Brain pericyte (primary cell): Measurements from ENCODE around the gene PPP1R13B.

Source experiments
- DNase-seq: peaks from one replicate; pipeline ENCODE4 v3.0.0-alpha.2; 2012; ENCODE audit warnings: low read depth, low spot score

The PPP1R13B gene

DNA sequence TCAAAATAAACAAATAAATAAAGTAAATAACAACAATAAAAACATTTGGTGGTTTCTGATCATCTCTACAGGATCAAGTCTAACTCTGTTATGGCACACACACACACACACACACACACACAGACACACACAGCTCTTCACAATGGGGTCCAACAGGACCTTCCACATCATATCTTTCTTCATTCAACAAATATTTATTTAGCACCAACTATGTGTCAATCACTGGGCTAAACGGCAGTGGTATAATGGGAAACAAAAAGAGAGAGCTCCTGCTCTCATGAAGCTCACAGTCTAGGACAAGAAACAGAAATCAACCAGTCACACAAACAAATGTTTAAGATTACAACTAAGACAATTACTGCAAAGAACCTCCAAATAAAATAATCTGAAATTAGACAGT lies 9.3 kb downstream of the PPP1R13B start:
- DNase-seq: no peak

DNA sequence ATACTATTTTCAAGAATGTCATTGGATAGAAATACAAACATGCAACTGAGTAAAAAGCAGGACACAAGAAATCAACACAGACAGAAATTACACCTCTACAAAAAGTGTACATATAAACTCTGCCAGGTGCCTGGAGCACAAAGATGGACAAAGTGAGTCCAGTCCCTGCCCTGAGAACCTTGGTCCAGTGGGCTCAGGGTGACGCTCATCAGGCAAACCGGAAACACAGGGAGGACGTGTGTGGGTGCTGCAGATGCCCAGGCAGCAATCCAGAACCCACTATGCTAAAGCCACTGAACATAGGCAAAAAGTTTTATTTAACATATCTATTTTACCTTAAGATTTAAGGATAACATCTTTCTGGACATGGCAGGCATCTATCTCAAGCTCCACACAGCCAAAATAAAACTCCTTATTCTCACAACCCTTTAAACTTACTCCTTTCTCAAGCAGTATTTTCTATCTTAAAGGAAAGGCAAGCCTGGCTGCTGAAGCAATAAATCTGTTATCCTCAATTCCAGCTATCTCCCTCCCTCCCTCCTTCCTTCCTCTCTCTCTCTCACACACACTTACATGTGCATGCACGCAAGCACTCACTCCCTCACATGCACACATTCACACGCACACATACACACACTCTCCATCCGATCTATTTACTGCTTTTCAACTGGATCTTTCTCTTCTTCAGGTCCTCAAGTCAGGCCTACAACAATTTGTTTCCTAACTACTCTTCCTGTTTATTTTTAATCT lies 10.2 kb downstream of the PPP1R13B start:
- no peak for DNase-seq

DNA sequence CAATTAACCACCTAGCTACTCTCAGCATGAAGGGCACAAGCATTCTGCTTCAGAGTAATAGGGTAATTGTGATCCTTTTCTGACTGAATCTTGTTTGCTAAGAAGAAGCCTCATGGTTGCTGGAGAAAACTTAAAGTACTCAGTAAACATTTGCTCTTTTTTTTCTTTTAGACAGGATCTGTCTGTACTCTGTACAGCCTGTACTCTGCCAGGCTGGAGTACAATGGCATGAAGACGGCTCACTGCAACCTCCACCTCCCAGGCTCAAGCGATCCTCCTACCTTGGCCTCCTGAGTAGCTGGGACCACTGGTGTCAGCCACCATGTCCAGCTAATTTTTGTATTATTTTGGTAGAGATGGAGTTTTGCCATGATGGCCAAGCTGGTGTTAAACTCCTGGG lies 12.4 kb downstream of the PPP1R13B start:
- DNase-seq: no peak

DNA sequence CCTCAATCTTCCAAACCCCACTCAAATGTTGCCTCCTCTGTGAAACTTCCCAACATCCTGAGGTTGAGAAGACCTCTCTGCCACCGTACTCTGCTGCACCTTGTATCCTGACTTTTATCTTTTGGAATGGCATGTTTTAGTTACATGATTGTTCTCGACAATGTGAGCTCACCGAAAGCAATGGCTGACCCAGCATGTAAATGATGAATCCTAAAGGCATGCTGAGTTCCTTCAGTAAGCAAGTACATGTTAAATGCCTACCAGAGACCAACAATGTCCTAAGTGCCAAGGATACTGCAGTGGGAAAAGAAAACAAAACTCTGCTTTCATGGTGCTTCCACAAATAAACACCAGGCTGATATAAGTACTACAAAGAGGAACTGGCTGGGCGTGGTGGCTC lies 13.7 kb downstream of the PPP1R13B start:
- DNase-seq: no peak

DNA sequence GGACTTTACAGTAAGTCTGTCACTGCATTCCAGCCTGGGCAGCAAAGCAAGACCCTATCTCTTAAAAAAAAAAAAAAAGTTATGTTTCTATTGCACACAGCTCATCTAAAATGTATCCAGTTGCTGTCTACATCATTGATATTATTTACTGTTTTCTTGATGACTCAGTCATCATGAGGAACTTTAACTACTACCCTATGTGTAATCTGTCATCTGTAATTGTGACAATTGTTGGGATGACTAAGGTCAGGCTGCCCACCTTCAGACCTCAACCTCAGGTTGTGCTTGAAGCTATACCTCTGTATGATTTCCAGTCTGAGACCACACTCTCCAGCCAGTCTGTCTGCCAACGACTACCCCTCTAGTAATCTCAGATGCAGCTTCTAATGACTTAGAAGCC lies 15.3 kb downstream of the PPP1R13B start:
- DNase-seq: no peak

DNA sequence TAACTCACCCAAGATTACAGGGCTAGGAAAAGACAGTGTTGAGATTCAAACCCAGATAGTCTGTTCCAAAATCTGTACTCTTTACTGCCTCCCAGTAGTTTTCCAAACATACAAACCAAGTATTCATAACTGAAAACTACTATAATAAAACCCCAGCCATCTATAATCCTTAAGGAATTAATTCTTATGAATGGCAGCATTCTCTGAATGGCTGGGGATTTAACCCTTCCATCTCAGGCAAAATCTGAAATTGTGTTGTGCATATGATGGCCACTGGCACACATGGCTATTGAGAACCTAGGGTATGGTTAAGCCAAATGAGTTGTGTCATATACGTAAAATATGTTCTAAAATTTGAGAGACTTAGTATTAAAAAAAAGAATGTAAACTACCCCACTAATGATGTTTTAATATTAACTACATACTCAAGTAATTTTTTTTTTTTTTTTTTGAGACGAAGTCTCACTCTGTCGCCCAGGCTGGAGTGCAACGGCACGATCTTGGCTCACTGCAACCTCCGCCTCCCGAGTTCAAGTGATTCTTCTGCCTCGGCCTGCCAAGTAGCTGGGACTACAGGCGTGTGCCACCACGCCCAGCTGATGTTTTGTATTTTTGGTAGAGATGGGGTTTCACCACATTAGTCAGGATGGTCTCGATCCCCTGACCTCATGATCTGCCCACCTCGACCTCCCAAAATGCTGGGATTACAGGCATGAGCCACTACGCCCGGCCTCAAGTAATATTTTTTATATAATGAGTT lies 16.7 kb downstream of the PPP1R13B start:
- DNase-seq: no peak

DNA sequence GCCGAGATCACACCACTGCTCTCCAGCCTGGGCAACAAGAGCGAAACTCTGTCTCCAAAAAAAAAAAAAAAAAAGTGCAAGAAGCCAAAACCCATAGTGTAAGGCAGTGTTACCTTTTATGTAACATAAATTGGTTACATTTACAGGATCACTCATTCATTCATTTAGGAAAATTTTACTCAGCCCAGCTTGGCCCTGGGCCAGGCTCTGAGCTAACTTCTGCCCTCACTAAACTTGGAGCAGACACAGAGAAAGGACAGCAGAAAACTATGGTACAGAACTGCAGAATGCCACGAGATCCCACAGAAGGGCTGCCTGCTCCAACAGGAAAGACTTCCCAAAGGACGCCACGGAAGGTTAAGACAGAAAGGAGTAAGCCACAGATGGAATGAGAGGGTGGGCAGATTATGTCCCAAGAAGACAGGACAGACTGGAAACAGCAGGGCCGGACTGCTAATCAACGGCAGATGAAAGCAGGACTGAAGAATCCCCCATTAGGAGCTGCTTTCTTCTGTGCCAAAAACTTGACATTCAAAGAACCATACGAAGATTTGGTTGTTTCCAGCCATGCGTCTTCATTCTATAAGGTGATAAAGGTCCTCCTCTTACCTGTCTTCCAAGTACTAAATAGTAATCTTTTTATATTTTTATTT lies 18.9 kb downstream of the PPP1R13B start:
- DNase-seq: no peak

DNA sequence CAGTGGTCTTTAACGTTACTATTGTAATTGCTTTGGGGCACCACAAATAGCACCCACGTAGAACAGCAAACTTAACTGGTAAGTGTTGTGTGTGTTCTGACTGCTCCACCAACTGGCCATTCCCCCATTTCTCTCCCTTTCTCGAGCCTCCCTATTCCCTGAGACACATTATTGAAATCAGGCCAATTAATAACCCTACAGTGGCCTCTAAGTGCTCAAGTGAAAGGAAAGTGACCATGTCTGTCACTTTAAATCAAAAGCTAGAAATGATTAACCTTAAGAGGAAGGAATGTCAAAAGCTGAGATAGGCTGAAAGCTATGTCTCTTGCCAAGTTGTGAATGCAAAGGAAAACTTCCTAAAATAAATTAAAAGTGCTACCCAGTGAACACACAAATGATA lies 22.3 kb downstream of the PPP1R13B start:
- no peak for DNase-seq

DNA sequence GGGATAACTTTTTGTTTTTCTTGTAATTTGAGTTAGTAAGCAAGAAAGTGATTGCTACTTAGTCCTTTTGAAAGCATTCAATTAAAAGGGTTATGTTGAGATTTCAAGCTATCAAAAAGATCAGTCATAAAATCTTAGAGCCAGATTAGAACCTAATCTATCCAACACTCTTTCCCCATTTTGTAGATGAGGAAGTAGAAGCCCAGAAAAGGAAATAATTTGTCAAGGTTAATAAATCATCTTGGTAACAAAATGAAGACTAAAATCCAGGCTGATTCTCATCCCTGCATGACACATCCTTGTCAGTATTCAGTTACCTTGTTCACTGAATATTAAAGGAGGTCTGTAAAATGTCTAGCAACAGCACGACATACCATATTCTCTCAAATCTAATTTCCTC lies 26.5 kb downstream of the PPP1R13B start:
- DNase-seq: no peak

DNA sequence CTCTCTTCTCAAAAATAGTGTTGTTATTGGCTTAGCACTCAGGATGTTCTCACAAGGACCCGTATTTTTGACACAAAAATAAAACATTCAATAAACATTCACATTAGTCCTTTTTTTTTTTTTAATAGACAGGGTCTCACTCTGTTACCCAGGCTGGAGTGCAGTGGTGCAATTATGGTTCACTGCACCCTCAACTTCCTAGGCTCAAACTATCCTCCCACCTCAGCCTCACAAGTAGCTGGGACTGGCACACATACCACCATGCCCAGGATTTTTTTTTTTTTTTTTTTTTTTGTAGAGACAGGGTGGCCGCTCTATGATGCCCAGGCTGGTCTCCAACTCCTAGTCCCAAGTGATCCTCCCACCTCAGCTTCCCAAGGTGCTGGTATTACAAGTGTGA lies 27.0 kb downstream of the PPP1R13B start:
- no peak for DNase-seq

DNA sequence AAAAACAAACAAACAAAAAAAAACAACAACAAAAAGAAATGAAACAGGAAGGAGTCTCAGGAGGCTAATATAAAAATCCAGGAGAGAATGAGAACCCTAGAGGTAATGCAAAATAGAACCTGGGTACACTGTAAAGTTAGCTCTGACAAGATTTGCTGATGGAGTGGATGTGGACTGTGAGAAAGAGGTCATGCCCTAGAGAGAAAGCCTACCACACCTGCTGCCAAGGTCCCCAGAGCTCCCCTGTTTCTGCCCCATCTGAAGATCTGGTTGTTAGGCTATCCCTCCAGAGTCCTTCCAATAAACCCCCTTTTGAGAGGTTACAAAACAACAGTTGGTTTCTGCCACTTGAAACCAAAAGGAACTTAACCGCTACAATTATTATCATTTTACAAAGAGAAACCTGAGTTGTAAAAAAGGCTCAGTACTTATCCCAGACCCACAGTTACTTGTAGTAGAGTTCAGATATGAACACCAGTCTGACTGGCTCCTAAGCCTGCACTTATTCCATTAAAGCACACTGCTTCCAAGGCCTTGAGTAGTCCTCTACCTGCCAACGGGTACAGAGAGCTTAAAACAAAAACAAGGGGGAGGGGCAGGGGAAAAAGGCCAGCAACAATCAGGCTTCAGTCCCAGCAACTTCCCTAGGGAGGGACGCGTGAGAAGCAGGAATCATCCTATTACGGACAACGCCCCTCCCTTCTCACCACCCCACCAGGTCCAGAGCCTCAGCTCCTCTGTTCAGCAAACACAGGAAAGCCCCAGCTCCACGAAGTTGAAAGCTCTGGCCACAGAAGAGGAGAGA lies 27.7 kb downstream of the PPP1R13B start:
- no peak for DNase-seq

DNA sequence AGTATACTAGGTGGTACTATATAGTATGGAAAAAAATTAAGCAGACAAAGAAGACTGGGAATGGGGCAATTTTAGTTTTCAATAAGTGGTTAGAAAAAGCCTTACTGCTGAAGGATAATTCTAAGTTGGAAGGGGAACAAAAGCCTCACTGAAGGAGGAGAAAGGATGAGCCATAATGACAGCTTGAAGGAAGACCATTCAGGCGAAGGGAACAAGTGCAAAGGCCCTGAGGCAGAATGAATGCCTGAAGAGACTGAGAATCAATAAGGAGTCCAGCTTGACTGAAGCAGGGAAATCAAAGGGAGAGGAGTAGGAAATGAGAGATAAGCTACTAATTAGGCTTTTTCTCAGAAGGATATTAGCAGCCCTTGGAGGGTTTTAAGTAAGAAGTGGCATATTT lies 28.5 kb downstream of the PPP1R13B start:
- no peak for DNase-seq

DNA sequence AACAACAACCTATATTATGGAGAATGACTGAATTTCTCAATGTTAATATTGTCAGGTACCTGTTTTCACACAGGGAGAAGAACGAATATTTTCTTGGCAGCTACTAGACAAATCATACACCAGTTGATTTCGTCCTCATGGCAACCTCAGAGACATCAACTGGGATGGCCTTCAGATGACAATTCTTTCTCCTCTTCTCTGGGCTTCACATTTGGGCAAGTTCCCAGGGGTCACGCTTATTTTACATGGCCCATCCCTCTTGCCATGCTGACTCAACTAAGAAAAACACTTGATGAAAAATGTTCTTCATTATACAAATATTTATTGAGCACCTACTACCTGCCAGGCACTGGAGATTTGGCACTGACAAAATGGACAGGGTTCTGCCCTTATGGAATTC lies 29.0 kb downstream of the PPP1R13B start:
- DNase-seq: no peak

DNA sequence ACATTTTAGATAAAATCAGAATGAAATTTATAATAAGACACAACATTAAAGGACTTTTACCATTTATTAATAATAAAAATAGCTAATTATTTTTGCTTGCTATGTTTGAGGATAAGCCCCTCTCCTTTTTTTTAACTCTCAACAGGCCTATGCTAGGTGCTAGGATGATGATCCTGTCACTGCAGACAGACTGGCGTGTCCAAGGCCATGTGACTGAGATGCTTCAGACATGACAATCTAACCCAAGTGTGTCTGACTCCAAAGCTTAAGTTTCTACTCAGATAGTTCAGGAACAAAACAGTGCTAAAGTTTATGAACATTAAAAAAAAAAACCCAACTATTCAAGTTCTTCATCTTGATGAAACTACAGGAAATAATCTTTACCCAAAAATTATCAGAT lies 29.8 kb downstream of the PPP1R13B start:
- no peak for DNase-seq

DNA sequence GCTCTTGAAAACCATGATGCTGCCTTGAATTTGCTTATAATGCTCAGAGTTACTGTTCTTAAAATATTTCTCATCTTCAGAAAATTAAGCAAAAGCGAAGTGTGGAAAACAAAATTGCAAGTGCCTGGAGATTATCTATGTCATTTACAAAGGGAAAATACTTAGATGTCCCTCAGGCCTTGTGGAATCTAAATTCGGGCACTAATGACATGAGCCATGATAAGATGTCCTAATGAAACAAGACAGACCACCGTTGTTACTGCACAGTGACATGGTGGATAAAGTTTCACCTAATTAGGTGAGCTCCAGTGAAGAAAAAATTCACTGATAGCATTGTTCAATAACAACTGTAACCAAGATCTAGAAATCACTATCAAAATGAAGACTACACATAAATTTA lies 30.4 kb downstream of the PPP1R13B start:
- no peak for DNase-seq

DNA sequence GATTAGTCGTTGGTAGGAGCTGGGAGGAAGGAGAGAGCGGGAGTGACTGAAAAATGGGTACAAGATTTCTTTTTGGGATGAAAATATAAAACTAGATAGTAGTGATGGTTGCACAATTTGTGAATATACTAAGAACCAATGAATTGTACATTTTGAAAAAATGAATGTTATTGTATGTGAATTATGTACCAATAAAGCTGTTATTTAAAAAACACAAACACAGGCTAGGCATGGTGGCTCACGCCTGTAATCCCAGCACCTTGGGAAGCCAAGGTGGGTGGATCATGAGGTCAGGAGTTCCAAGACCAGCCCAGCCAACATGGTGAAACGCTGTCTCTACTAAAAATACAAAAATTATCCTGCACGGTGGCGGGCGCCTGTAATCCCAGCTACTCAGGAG lies 32.1 kb downstream of the PPP1R13B start:
- DNase-seq: no peak

DNA sequence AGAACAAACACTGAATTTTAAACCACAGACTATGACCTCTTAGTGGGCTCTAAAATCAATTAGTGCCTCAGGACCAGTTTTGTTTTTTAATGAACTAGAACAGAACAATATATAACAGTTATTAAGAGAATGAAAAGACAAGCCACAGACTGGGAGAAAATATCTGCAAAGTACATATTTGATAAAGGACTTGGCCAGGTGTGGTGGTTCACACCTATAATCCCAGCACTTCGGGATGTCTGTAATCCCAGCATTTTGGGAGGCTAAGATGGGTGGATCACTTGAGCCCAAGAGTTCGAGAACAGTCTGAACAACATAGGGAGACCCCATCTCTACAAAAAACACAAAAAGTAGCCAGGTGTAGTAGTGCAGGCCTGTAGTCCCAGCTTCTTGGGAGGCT lies 36.2 kb downstream of the PPP1R13B start:
- no peak for DNase-seq

DNA sequence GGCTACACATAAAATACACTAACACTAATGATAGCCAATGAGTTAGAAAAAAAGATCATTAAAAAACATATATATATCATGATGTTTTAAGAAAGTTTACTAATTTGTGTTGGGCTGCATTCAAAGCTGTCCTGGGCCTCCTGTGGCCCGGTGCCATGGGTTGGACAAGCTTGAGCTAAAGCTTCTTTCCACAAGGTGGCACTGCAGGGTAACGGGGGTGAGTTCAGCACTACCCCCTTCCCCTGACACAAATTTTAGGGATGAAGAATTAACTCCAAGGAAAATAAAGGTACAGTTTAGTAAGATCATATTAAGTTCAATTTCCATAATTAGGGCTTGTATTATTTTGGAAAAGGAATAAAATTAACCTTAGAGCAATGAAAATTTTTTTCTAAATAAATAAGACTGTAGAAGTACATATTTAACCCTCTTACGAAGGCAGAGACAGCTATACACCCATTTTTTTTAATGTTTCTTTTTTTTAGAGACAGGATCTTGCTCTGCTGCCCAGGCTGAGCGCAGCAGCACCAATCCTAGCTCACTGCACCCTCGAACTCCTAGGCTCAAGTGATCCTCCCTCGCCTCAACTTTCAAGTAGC lies 38.9 kb downstream of the PPP1R13B start:
- DNase-seq: peak; percentile 24

DNA sequence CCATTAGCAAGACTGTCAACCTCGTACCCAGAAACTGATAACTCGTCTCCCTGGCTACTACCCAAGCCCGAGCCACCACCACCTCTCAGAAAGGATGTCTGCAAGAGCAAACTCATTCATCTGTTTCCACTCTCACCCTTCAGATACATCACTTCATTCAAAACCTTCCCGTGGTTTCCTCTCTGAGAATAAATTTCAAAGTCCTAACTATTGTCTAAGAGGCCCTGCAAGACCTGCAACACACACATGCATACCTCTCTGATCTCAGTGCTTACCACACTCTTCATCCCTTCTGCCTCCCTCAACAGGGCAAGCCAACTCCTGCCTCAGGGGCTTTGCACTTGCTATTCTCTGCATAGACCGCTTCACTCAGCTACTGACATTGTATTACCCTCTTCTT lies 40.6 kb downstream of the PPP1R13B start:
- no peak for DNase-seq

DNA sequence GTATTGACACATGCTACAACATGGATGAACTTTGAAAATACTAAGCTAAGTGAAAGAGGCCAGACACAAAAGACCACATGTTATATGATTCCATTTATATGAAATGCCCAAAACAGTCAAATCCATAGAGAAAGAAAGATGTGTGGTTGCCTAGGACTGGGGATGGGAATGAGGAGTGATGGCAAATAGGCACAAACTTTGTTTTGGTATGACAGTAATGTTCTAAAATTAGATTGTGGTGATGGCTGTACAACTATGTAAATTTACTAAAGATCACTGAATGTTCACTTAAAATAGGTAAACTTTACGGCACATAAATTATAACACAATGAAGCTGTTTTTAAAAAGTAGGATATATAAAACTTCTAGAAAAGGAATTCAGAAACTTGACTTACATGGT lies 41.7 kb downstream of the PPP1R13B start:
- no peak for DNase-seq

DNA sequence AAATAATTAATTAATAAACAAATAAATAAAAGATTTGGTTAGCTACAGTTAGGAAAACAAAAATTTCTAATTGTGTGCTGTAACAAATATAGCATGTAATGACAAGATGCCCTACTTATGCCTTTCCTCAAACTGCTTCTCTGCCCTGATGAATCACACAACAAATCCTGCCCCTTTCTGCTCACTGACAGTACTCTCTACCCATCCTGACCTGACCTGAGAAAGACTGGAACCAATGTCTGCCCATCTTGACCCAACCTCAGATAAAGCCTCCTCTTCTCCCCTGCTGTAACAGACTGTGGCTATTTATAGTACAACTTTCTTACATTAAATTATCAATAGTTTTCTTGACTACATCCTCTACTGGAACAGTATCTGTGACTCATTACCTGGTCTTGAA lies 43.7 kb downstream of the PPP1R13B start:
- DNase-seq: no peak

DNA sequence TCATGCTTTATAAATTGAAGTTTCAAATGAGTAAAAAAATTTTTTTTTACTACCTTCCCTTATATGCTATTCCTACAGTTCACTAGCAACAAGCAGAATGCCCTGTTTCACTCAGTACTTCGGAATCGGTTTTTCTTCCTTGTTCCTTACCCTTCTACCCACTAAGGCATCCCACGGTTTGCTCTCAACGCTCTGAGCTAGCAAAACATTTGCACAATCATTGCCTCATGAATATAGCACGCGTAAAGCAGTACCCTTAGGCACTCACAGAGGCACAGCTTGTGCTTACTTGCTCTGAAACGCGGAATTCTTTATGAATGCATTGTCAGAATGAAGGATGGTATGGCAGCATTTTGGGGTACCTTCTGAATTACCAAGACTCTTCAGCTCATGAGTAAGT lies 45.0 kb downstream of the PPP1R13B start:
- DNase-seq: no peak
